Effector CD4-positive, alpha-beta T cell (primary cell): Measurements from ENCODE around the gene RANBP3.
A peak's percentile ranks its signal among the peaks of the same experiment; 100 is the strongest.
"Not testable (repeated sequence)": the region's sequence is repeated elsewhere in the genome, so short reads cannot be mapped to it uniquely, and the experiment has no call there.

ENCODE experiments used
- DNase-seq: peaks from one replicate; pipeline ENCODE4 v3.0.0-alpha.2; 2020

RANBP3 gene

GRCh38 chr19:6006070-6006446 is 28.1 kb upstream of the RANBP3 start:
- DNase-seq = not testable (repeated sequence)

GRCh38 chr19:6005321-6006069 is 27.6 kb upstream of the RANBP3 start:
- DNase-seq = no peak

- DNase-seq = no peak
Observed at GRCh38 chr19:6003976-6004375, 26.0 kb upstream of the RANBP3 start.

- DNase-seq = no peak
Observed at GRCh38 chr19:6002591-6002990, 24.7 kb upstream of the RANBP3 start.

- no peak for DNase-seq
Observed at GRCh38 chr19:6000228-6000847, 22.4 kb upstream of the RANBP3 start.

GRCh38 chr19:5999693-6000092 is 21.8 kb upstream of the RANBP3 start:
- no peak for DNase-seq

GRCh38 chr19:5997371-5997770 is 19.4 kb upstream of the RANBP3 start:
- no peak for DNase-seq

GRCh38 chr19:5996623-5997320 is 18.8 kb upstream of the RANBP3 start:
- DNase-seq = no peak

- no peak for DNase-seq
Observed at GRCh38 chr19:5996102-5996501, 18.2 kb upstream of the RANBP3 start.

GRCh38 chr19:5995606-5996005 is 17.7 kb upstream of the RANBP3 start:
- no peak for DNase-seq

- no peak for DNase-seq
Observed at GRCh38 chr19:5994405-5995165, 16.6 kb upstream of the RANBP3 start.

GRCh38 chr19:5993648-5994358 is 15.9 kb upstream of the RANBP3 start:
- no peak for DNase-seq

GRCh38 chr19:5993201-5993600 is 15.3 kb upstream of the RANBP3 start:
- DNase-seq = no peak

- DNase-seq = no peak
Observed at GRCh38 chr19:5992756-5993155, 14.8 kb upstream of the RANBP3 start.

GRCh38 chr19:5991244-5991838 is 13.4 kb upstream of the RANBP3 start:
- no peak for DNase-seq

GRCh38 chr19:5990289-5990797 is 12.4 kb upstream of the RANBP3 start:
- no peak for DNase-seq

- DNase-seq = no peak
Observed at GRCh38 chr19:5989388-5990074, 11.6 kb upstream of the RANBP3 start.

GRCh38 chr19:5988517-5989387 is 10.8 kb upstream of the RANBP3 start:
- no peak for DNase-seq

- peak; percentile 68 for DNase-seq
Observed at GRCh38 chr19:5987077-5987818, 9.3 kb upstream of the RANBP3 start.

GRCh38 chr19:5985837-5986236 is 7.9 kb upstream of the RANBP3 start:
- DNase-seq = not testable (repeated sequence)
